GM15510 (cell line): ENCODE results near the gene DCUN1D3.

Source experiments
- POLR2A ChIP-seq: IDR thresholded peaks from 3 replicates; pipeline ENCODE4 v1.6.1; 2011; ENCODE audit warnings: borderline replicate concordance; ENCODE audit not compliant: insufficient read length; ENCODE audit errors: extremely low read depth

DCUN1D3 gene

GRCh38 chr16:20806168-20807050 is 93.7 kb downstream of the DCUN1D3 start, which contains the start of the genes ERI2 and REXO5:
Gene ERI2 (minus strand): TSS chr16:20806472. CDS start chr16:20806430, 42 bp downstream.
Gene REXO5 (plus strand): TSS chr16:20806527. CDS start chr16:20806954, 427 bp downstream.
- peak; percentile 85 for TF ChIP-seq POLR2A
